Prostate gland (tissue), 2 donors: ENCODE data around the gene AHCYL2.

ENCODE experiments used
- POLR2A ChIP-seq: fragments of 450-650 bp; IDR thresholded peaks from one replicate; pipeline ENCODE4 v1.6.1; 2016; ENCODE audit warnings: antibody characterized with exemption, mild to moderate bottlenecking
- POLR2AphosphoS5 ChIP-seq: sonication (generic); formaldehyde crosslinking; IDR thresholded peaks from one replicate; pipeline ENCODE4 v1.6.1; 2017; ENCODE audit warnings: antibody characterized with exemption
- TF ChIP-seq, protein P1 (sequence below), 4 experiments: fragments of 200-600 bp in 2 of 4; fragments of 450-650 bp in 2 of 4; sonication (generic) in 2 of 4; IDR thresholded peaks; 1 replicate in 3 of 4; 2 replicates in 1 of 4; pipeline ENCODE4 v1.5.1; 2016 to 2019; ENCODE audit warnings: antibody characterized with exemption in 4 of 4, mild to moderate bottlenecking in 2 of 4, moderate library complexity in 2 of 4

GRCh38 chr7:129311429-129311828, 86.6 kb downstream of the AHCYL2 start:
- TF ChIP-seq POLR2A, result no peak
- TF ChIP-seq, protein P1, sequence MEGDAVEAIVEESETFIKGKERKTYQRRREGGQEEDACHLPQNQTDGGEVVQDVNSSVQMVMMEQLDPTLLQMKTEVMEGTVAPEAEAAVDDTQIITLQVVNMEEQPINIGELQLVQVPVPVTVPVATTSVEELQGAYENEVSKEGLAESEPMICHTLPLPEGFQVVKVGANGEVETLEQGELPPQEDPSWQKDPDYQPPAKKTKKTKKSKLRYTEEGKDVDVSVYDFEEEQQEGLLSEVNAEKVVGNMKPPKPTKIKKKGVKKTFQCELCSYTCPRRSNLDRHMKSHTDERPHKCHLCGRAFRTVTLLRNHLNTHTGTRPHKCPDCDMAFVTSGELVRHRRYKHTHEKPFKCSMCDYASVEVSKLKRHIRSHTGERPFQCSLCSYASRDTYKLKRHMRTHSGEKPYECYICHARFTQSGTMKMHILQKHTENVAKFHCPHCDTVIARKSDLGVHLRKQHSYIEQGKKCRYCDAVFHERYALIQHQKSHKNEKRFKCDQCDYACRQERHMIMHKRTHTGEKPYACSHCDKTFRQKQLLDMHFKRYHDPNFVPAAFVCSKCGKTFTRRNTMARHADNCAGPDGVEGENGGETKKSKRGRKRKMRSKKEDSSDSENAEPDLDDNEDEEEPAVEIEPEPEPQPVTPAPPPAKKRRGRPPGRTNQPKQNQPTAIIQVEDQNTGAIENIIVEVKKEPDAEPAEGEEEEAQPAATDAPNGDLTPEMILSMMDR (IDR thresholded peaks at IDR 0.05), result no peak
- no peak for TF ChIP-seq POLR2AphosphoS5
